HPDE6-E6E7 (cell line): Measurements from ENCODE around the gene CEP76.

Source experiments
- DNase-seq: peaks from one replicate; pipeline ENCODE4 v3.0.0; 2011; ENCODE audit warnings: missing footprints; ENCODE audit errors: extremely low spot score

CEP76 gene

DNA sequence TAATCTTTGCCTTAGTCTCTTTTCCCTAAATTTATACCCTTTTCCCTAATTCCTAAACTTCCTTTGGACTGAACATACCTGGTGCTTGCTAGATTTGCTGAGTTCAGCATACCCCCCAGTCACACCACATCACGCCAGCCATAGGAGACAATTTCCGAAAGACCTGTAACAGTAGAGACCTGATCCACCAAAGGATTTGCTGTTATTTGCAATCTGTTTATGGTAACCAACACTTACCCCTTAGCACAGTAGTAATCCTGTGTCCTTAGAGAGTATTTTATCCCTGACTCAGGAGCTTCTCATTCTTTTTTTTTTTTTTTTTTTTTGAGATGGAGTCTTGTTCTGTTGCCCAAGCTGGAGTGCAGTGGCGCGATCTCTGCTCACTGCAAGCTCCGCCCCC lies 8.9 kb upstream of the CEP76 start:
- no peak for DNase-seq

DNA sequence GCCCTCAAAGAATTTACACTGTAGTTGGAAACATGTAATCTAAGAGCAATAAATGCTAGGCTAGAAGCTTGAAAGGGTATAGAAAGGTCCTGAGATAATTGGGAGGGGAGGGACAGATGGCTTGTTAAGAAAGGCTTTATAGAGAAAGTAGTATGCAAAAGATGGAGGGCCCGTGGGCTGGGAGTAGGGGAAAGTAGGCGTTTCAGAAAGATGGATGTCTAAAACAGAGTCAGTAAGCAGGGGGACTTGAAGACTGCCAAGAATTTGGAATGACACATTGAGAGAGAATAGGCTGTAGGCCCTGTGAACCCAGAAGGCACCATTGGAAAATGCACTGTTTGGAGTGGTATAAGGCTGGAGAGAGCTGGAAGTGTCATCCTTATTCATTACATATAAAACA lies 1.1 kb upstream of the CEP76 start:
- no peak for DNase-seq

DNA sequence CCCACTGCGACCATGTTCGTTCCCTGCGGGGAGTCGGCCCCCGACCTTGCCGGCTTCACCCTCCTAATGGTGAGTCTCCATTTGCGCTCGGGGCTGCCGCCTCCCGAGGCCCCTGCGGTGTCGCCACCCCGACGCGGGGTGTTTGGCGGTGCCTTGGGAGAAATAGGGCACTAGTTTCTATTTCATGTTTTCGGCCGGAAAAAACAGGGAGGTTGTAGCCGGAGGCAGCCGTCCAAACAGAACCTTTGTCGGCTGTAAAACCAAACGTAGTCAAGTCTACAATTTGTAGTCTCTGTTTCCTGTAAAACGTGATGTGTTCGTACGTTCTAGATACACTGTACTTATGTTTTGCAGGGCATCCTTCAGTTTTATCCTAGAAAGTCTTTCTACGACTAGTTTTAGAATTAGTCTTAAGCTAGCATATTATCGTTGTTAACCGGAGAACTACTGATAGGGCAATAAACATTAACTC lies 609 bp upstream of the CEP76 start:
- no peak for DNase-seq

DNA sequence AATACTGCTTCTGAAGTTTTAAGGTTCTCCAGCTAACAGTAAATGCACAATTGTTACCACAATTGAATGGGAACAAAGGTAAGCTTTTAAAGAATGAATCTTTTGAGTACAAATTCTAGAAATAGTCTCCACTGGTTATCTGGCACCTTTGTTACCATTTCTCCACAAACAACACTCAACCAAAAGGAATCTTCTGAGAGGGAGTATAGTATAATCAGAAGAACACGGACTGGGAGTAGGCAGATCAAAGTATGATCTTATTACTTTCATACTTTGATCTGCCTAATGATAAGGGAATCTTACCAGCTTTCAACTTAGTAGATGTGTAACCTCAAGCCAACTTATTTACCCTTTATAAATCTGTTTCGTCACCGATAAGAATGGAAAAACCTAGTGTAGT lies 1.4 kb downstream of the CEP76 start:
- DNase-seq, result no peak

DNA sequence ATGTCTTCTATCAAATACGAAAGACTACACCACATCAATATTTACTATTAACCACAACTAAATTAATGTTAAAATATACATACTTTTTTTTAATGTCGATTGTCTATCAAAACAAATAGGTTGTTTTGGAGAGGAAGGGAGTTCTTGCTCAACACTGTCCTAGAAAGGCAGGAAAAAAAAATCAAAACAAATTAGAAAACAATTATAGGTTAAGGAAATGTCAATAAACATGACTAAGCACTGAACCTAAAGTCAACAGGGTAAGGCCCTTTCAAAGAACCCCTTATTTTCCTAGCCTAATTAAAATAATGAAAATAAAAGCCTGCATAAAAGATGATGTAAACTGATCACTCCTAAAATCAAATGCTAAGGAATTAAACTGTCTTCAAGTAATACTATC lies 2.8 kb downstream of the CEP76 start:
- DNase-seq, result no peak

DNA sequence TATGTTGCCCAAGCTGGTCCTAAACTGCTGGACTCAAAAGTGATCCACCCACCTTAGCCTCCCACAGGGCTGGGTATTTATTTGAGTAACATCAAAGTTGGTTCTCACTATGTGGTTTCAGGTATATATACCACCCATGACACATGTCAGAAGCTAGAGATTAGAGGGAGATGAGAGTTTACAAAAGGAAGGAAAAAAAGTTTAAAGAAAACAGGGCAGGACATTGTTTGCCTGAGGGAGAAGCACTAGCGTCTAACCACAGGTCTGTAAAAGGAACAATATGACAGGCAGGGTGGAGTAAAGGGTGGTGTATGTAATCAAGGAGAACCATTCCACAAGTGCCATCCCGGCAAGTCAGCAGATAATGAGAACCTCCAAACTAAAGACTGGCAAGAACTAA lies 8.5 kb downstream of the CEP76 start:
- no peak for DNase-seq

DNA sequence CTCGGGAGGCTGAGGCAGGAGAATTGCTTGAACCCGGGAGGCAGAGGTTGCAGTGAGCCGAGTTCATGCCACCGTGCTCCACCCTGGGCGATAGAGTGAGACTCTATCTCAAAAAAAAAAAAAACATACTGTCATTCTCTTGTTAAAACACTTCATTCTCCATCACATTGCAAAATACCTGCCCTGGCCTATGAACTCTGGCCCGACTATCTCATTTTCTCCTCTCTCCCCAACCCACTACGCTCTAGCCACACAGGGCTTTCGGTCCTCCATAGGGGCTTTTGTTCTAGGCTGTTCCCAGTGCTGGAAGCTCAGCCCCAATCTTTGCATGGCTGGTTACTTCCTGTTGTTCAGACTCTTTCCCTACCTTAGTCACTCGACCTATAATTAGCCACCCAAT lies 10.3 kb downstream of the CEP76 start:
- DNase-seq, result no peak

DNA sequence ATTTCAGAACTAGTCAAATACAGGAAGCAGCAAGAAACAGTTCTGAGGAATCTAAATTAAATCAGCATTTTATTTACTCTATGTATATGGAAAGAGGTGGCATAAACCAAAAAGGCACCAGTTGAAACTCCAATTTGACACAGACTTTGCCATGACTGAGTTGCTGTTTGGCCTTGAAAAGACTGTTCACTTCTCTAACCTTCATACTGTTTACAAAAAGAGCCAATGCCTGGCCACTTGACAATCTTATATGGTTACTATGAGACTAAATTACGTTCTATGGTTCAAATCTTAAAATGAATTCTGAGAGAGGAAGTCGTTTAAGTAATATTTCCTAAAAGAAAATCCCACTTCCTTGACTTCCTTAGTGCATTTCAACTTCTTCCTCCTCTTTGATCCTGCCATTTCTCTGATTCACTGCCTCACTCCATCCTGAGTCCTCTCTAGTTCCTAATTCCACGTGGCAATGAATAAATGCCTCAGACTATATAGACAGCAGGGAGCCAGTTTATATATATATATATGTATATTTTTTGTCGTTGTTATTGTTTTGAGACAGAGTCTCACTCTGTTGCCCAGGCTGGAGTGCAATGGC lies 13.2 kb downstream of the CEP76 start:
- no peak for DNase-seq

DNA sequence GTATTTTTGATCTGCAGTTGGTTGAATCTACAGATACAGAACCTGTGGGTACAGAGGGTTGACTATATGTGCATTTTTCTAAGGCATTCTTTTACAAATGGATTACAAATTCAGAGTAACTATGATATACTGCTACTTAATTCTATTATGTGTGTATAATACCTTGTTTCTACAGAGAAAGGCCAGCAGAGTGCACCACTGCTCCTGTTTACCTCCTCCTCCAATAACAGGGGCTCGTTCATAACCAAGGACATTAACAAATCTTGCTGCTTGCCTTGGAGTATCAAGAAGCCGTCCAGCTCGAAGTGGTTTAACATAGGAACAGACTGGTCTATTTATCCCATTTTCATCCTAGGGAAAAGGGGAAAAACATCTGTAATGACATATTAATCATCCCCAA lies 16.4 kb downstream of the CEP76 start:
- DNase-seq, result no peak

DNA sequence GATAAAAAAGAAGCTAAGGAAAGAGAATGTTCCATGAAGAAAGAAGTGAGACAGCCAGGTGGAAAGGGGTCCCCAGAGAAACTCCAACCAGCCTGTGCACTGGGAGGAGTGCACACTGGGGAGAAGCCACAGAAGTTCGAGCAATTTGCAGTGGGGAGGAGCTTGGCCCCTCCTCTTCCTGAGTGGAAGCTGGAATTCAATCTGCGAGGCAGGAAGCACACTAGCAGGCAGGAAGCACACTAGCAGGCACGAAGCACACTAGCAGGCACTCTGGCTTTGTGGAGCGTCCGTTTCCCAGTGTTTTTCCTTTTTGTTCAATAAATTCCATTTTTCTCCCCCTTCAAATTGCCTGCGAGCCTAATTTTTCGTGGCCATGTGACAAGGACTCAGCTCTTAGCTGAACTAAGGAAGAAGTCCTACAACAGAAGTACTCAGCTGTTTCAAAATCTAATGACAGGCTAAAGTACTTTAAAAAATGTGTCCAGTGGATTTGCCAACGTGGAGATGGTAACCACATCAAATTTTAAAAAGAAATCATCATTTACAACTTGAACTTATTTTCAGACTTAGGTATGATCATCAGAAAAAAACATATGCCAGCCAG lies 23.2 kb downstream of the CEP76 start:
- DNase-seq, result no peak

DNA sequence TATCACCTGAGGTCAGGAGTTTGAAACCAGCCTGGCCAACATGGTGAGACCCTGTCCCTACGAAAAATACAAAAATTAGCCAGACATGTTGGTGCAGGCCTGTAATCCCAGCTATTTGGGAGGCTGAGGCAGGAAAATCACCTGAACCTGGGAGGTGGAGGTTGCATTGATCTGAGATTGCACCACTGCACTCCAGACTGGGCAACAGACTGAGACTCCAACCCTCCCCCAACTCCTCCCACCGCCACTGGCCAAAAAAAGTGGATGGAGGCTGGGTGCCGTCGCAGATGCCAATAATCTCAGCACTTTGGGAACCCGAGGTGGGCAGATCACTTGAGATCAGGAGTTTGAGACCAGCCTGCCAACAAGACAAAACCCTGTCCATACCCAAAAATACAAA lies 34.5 kb downstream of the CEP76 start:
- no peak for DNase-seq

DNA sequence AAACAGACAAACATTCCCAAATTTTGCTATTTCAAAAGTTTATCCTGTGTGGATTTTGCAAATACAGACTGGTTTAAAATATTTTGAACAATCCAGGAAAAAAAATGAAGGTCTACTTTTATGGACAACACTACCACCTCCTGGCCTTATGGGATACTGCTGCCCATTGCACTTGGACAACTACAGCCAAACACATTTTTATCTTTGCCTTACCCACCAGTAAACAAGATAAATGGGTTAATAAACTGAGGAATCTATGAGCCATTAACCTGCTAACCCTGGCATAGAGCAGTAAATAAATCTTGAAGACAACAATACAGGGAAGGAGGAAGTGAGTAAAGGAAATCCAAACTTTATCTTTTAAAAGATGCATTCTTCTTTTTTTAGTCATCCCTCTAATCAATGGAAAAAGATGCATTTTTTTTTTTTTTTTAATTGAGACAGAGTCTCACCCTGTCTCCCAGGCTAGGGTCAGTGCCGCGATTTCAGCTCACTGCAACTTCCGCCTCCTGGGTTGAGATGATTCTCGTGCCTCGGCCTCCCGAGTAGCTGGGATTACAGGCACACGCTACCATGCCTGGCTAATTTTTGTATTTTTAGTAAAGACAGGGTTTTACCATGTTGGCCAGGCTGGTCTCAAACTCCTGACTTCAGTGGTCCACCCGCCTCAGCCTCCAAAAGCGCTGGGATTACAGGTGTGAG lies 42.5 kb downstream of the CEP76 start:
- DNase-seq, result no peak

DNA sequence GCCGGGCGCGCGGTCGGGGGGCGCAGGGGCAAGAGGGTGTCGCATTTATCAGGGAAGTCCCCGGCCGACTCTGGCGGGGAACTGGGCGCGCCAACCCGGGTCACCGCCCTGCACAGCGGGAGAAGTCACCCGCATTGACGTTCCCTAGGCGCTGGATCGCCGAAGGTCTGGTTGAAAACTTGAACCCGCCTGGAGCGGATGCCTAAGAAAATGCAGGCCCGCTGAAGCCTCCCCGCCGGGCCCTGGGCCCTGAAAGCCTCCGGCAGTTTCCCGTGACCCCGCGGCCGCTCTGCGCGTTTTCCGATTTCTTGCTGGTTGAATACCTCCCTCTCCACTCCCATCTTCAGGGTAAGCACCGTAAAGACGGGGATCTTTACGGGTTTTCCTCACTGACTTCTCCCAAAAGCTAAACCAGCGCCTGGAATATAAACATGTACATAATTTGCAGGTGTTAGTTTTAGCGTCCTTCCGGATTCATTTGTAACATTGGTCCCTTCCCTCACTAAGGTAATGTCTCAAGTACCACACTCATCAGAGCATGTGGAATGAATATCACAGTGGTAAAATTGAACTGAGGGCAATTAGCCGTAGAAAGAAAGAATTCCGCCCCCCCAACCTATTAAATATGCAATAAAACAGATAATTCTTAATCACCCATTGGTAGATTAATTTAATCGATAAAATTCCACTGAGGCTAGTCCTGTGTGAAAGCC lies 43.9 kb downstream of the CEP76 start:
- no peak for DNase-seq

DNA sequence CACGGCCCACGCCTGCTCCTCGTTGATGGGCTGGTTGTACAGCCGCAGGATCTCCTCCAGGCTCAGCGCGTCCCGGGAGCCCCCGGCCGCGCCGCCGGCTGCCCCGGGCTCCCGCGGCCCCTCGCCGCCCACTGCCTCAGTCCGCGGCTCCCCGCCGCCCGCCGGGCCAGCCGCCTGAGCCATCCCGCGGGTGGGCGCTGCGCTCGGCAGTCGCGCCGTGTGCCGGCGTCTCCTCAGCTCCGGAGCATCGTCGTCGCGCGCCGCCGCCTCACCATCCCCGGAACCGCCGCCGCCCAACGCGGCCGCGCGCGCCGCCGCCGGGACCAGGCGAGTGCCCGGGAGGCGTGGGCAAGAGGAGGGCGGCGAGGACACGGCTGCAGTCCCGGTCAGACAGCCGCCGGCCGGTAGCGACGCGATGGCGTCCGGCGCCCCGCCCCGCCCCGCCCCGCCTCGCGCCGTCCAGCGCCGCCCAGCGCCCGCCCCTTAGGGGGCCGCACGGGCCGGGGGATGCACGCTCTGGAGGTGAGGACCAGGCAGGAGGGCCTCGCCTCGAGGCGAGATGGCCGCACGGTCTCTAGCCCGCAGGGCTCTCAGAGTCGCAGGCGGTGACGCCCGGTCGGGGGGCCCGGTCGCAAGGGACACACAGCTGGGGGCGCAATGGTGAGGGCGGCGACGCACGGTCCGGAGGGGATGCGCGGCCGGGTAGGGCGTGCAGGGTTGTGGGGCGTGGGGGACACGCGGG lies 44.7 kb downstream of the CEP76 start, which contains the start of gene SPIRE1:
SPIRE1 (minus strand) TSS at position 424 of the 742 bp plus-strand sequence; CDS start at position 183, 241 bp downstream.
- no peak for DNase-seq

DNA sequence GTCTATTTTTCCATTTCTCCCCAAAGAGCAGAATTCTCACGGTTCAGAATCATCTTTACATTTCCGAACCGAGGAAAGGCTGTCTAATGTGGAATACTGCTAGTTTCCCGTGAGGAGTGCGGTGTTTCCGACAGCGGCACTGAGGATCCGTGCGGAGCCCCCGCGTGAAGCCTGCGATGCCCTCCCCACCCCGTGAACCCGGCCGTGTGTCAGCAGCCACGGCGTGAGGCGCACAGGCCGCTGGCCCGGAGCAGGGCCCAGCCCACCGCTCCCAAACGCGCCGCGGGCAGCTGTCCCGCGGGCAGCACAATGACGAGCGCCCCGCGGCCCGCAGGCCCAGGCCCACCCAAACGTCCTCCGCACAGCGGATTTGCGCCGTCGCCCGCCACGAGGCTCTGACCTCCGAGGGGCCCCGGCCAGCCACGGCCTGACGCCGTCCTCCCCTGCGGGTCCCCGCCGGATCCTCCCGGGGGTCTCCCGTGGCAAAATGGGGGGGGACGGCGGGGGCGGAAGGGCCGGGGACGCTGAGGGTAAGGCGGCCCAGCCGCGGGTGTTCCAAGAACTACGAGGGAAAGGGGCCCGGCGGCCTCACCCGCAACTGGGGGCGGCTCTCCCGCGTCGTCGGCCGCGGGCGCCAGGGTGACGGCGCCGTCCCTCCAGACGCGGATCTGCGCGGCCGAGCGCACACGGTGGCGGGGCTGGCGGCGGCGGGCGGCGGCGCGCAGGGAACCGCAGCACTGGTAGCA lies 45.4 kb downstream of the CEP76 start:
- no peak for DNase-seq

DNA sequence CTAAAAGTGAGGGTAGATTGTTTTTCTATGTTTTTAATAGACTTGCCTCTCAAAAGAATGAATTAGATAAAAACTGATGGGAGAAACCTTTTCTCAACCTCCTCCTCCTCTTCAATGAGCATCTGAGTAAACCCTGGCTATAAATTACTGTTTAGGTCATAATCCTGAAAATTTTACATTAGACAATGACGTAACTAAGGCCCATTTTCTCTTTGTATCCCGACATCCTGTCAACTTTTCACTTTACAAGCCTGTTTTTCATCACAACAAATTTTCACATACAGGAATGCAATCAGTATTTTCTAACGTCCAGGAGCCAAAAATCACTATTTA lies 46.0 kb downstream of the CEP76 start:
- no peak for DNase-seq

DNA sequence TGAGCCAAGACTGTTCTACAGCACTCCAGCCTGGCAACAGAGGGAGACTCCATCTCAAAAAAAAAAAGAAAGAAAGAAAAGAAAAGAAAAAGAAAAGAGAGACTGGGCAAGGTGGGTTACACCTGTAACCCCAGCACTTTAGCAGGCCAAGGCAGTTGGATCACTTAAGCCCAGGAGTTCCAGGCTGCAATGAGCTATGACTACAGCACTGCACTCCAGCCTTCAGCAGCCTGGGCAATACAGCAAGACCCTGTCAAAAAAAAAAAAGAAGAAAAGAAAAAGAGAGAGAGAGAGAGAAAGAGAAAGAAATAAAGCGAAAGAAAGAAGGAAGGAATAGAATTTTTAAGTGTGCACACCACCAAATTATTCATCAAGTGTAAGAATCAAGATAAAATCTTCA lies 47.6 kb downstream of the CEP76 start:
- no peak for DNase-seq

DNA sequence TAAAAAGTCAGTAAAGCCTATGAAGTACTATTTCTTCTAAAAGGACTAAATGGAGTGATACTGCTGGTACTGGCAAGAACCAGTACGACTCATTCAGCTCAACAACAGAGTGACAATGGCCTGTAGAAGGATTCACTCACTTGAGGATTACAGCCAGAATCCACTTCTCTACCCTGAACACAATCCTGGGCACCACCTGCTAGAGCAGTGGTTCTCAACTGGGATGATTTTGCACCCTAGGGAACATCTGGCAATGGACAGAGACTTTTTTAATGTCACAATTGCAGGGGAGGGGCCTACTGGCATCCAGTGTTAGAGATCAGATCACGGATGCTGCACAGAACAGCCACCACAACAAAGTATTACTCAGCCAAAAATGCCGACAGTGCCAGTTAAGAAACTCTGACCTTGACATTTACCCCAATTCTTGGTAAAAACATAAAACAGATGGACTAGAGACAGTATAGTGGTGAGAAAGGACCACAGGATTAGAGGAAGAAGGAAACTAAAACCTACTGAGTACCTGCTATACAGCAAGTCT lies 49.6 kb downstream of the CEP76 start:
- DNase-seq, result no peak

DNA sequence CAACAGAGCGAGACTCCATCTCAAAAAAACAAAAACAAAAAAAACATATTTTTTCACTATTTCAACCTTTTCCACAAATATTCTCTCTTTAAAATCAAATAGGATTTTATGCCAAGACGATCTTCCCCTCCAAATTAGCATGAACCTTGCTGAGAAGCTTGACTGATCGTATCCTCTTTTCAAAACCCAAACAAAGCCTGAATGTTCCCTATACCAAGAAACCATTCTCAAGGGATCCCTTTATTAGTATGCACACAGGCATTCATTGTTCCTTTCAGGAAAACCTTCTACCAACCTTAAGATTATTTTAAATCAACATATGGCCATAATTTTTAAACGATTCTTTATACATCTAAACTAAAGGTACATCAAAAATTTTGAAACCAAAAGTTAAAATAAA lies 50.9 kb downstream of the CEP76 start:
- DNase-seq, result no peak

DNA sequence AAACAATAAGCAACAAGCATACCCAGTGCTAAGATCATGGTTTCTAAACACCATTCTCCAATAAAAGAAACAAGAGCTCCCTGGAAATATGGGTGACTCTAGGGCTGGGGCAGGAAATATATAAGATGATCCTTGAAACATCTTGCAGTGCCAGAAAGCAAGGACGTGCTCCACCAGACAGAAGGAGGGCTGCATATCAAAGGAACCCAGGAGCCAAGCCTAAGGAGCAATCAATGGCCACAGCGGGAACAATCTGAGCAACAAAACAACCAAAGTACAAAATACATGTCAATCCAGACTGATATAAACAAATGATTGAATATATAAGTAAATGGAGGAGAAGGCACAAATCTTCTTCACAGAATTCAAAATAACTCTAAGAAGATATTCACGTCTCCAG lies 54.8 kb downstream of the CEP76 start:
- DNase-seq, result no peak

DNA sequence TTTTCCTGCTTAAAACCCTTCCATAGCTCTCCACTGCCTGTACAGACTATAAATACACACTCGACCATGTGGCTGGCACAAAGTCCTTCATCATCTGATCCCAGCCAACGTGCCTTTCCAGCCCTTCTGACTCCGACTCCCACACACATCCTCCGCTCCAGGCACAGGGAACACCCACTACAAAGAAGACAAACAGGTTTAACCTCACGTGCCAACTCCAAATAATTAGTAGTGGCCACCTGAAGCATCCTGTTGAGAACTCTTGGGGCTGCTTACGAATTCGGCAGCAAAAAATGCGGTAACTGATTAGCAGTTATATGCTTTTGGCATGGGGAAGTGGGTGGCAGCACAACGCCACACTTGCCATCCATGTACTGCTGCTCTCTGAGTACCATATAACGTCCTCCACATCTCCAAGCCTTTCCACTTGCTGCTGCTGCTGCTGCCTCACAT lies 56.7 kb downstream of the CEP76 start:
- no peak for DNase-seq
